ENCODE data around the gene CD27. TPM values are rescaled to one million over a fixed set of nuclear protein-coding genes. Genes with fewer than 3 reads are reported as not detected.
A peak's percentile ranks its signal among the peaks of the same experiment; 100 is the strongest.

CD27 gene
- polyA plus RNA-seq, 3 donors = 0.83 to 2.6 (median 2.2) TPM

DNA sequence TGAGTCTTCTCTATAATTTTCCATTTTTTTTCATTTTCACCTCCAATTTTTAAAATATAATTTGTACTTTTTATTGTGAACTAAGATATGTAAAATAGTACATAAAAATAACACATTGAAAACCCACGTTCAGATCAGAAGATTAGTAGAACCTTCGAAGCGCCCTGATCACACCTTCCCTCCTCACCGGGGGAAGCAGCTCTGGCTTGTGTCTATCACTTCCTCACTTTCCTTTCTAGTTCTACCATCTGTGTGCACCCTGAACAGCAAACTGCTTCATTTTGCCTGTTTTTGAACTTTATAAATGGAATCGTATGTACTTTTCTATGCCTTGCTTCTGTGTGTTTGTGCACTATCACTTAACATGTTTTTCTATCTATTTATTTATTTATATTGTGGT is 11.8 kb upstream of the CD27 start:
- DNase-seq = no peak

DNA sequence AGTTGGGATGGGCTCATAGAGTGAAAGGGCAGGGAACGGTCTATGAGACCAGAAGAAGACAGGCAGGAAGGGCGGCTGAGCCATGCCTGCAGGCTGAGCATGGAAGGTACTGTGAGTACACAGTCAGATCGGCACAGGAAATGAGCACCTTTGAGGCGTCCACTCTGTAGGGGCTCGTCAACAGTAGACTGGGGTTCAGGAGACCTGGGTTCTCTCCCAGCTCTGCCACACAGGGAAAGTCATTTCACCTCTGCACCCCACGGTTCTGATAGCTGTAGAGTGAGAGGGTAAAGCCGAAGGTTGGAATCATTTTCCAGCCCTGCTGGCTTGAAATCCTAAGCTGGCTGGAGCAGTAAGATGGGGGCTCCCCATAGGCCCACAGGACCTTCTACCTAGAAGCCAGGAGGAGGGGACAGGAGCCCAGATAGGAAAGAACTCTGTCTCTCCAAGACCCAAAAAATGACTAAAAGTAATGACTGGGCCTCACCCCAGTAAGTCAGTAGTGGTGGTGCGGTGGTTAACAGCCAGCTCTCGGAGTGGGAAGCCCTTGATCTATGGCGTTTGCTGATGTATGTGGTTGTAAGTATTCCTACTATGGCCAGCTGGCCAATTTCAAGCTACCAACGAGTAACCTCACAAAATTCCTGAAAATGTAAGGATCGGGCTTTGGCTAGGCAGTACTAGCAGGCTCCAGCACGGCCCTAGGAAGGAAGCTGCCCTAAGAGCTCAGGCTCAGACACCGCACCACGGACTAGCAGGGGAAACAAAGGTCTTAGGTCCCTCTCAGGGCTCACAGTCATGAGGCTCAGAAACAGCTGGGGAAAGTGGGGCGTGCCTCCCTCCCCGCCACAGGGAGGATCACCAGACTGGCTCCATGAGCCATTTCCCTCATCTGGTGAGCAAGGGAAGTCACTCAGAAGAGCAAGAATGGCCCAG is 10.3 kb upstream of the CD27 start:
- no peak for DNase-seq

DNA sequence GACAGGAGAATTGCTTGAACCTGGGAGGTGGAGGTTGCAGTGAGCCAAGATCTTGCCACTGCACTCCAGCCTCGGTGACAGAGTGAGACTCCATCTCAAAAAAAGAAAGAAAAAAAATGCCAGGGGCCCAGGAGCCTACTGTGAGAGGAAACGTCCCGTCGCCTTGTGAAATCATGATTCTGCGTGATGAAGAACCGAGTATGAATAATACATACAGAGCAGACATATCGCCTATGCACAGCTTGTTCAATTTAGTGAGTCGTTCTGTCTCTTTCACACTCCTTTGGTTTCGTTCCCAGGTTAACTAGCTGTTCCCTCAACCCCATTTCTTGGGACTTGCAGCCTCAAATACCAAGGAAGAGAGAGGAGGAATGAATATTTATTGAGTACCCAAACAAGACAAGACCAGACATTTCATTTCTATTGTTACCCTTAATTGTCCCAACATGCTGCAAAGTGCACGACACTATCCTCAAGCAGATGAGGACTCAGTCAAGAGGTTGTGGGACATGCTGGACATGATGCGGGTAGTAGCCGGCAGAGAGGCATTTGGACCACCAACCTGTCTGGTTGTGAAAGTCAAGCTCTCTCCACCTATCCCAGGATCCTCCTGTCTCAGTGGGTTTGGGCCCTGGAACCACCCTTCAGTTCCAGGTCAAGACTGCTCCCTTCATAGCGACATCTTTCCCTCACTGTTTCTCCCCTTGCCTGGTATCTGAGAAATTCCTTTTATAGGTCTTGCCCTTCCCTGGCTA is 8.6 kb upstream of the CD27 start:
- no peak for DNase-seq

DNA sequence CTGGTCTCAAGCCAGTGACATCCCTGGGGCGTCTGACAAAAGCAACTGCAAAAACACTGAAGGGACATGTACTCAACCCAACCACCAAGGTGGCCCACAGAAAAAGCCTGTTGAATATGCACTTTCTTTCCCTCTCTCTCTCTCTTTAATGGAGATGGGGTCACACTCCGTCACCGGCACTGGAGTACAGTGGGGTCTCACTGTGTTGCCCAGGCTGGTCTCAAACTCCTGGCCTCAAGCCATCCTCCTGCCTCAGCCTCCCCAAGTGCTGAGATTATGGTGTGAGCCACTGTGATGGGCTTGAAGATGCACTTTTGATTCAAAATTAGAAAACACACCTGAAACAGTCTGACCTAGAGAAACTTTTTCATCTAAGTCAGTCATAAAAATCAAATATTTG is 7.2 kb upstream of the CD27 start:
- DNase-seq = no peak

DNA sequence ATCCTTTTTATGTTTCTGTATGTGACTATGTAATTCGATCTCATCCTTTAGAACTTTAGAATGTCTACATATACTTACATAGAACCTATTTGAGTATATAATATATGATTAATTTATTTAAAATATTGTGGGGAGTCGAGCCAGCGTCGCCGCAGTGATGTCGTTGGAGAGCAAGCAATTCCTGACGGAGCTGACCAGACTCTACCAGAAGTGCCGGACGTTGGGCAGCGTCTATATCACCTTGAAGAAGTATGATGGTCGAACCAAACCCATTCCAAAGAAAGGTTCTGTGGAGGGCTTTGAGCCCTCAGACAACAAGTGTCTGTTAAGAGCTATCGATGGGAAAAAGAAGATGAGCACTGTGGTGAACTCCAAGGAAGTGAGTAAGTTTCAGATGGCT is 6.4 kb upstream of the CD27 start:
- DNase-seq = no peak

DNA sequence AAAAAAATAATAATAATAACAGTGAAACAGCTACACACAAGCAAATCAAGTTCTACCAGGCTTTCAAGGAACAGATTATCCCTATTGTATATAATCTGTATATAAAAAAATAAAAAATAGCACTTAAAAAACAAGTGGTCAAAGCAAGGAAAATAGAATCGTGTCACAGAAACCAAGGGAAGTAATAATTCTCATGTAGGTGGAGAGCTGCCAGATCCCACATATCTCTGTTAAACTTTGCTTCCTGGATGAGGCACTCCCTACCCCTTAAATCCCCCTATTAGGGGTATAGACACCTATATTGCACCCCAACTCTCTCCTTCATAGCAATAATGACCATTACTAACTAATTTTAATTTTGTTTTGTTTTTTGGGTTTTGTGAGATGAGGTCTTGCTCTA is 4.4 kb upstream of the CD27 start:
- DNase-seq = no peak

DNA sequence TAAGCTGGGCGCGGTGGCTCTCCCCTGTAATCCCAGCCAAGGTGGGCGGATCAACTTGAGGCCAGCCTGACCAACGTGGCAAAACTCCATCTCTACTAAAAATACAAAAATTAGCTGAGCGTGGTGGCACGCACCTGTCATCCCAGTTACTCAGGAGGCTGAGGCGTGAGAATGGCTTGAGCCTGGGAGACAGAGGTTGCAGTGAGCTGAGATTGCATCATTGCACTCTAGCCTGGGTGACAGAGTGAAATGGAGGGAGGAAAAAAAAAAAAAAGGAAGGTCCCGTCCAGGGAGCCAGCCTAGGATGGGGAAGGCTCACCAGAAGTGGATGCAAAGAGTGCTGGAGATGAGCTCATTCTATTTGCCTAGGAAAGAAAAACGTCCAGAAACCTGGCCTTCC is 1.9 kb upstream of the CD27 start:
- DNase-seq = no peak

DNA sequence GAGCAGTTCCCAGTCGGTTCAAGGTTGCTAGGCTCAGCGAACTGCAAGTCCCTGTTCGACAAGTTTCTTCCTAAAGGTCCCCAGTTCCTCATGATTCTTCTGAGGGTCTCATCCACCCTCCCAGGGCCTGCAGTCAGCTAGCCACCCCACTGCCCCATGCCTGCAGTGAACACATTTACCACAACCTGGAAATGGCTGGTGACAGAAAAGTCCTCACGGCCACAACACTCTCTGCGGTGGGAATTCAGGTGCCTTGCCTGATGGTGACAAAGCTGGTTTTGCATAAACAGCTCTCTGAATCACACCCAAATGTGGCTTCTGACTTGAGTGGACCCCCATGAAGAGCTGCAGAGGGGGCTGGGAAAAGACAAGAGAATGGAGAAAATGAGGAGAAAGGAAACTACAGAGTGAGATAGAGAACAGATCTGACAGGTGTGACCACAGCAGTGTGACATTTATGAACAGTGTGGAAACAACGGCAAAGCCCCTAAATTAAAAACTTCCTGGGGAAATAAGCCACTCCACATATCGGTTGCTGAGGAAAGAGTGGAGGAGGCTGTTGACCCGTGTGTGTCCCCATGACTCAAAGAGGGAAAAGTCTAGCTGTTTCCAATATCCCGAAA is 1.3 kb upstream of the CD27 start:
- DNase-seq = no peak

DNA sequence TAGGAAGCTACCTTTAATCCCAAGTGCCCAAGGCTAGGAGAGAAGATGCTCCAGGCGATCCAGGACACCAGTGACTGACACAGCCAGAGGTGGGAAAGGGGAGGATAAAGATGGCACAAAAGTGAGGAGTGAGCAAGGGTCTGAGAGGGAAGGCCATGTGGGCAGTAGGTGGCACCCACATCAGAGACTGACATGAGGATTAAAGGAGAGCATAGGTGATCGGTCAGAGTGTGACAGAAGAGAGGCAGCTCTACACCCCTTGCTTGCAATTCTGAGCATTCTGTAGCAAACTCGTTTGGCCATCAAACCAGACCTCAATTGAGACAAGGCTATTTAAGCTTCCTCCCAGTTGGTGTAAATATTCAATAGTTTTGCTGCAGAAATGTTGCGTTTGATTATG is 724 bp upstream of the CD27 start:
- DNase-seq = no peak

DNA sequence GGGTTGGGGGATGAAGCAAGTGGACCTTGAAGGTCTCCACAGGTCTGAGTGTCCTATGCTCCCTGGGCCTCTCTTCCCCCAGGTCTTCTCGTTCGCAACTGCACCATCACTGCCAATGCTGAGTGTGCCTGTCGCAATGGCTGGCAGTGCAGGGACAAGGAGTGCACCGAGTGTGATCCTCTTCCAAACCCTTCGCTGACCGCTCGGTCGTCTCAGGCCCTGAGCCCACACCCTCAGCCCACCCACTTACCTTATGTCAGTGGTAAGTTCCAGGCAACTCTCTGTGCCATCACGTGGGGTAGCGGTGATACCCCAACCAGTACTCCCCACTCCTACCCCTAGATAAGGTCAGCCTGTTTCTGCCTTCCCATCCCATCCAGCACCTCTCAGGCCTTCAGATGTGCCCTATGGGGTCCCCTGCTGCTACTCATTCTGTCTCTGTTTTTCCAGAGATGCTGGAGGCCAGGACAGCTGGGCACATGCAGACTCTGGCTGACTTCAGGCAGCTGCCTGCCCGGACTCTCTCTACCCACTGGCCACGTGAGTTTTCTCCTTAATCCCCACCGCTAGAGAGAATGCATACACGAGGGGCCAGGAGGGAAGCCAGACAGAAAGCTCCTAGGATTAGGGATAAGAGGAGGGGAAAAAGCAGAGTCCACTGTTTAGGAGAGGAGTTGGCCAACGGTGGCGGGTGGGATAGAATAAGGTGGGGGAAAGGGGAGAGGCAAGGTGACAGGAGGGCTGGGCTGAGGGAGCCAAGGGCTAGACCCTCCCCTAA is 5.5 kb downstream of the CD27 start:
- no peak for DNase-seq

DNA sequence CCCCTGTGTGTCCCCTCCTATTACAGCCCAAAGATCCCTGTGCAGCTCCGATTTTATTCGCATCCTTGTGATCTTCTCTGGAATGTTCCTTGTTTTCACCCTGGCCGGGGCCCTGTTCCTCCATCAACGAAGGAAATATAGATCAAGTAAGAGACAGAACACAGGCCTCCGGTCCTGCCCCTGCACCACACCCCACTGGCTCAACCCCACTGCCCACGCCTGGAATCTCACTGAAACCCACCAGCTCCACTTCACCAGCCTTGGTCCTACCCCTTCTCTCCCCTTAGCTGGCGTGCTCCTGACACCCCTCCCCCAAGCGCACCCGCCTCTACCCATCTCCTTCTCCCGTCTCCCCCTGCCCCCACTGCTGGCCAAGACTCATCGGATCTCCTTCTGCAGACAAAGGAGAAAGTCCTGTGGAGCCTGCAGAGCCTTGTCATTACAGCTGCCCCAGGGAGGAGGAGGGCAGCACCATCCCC is 6.2 kb downstream of the CD27 start:
- peak; percentile 21 for DNase-seq

DNA sequence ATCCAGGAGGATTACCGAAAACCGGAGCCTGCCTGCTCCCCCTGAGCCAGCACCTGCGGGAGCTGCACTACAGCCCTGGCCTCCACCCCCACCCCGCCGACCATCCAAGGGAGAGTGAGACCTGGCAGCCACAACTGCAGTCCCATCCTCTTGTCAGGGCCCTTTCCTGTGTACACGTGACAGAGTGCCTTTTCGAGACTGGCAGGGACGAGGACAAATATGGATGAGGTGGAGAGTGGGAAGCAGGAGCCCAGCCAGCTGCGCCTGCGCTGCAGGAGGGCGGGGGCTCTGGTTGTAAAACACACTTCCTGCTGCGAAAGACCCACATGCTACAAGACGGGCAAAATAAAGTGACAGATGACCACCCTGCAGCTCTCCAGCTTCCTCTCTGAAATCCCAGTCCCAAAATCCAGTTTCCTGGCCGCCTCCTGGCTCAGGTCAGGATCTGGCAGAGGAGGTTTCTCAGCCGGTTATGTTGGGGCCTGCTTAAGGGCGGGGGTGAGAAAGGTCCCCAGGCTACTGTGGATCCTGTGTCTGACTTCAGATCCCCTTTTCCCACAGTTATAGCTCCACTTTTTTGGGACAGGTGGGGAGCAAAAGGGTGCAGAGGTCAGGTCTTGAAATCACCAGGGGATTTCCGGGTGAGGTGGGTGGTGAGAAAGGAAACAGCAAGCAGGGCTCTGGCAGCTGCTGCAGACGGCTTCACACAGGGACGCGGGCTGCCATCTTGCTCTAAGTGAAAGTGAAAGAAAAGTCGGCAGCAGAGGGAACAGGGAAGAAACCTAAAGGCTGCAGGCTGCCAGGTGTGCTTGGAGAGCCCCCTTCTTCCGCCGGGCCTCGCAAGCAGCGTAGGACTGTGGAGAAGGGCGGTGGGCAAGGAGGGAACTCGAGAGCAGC is 6.8 kb downstream of the CD27 start, which contains the start of gene TAPBPL:
TSS of gene TAPBPL (plus strand) at position 695 of the 897 bp plus-strand sequence. CDS start 207 bp downstream, outside the sequence.
- peak; percentile 84 for DNase-seq

DNA sequence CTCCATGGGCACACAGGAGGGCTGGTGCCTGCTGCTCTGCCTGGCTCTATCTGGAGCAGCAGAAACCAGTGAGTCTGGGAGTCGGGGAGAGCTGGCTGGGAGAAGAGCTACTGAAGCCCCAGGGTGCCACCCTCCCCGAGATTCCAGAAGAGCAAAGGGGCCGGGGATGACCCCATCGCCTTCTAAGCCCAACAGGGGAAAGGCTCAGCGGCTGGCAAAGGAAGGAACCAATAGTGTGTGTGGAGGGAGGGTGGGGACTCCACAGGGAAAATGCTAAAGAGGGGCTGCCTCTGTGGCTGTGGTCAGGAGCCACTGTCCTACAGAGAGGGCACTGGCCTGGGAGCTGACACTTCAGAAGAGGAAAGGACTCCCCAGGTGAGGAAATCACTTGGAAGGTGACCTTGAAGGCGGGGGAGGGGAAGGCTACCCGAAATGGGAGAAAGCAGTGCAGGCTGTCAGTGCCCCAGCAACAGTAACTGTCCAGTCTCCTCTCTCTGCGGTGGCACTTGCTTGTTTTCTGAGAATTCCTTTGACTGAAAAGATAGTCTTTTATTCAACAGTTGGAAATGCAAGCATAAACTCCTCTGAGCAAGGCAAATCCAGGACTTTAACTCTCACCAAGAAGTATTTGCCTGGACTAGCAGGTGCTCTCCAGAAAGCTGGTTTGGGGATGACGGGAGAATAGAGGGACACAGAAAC is 7.6 kb downstream of the CD27 start:
- DNase-seq = peak; percentile 30

DNA sequence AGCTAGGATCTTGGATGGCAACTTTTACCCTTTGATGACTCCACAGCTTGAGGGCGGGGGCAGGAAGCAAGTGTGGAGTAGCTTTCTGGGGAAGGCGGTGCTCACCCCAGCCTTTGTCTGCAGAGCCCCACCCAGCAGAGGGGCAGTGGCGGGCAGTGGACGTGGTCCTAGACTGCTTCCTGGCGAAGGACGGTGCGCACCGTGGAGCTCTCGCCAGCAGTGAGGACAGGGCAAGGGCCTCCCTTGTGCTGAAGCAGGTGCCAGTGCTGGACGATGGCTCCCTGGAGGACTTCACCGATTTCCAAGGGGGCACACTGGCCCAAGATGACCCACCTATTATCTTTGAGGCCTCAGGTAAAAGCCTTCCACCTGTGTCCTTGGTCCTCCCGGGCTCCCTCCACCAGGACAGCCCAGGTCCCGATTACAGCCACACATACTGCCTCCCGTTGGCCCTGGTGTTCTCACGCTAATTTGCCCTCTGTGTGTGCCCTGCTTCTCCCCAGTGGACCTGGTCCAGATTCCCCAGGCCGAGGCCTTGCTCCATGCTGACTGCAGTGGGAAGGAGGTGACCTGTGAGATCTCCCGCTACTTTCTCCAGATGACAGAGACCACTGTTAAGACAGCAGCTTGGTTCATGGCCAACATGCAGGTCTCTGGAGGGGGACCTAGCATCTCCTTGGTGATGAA is 8.3 kb downstream of the CD27 start:
- DNase-seq = no peak

DNA sequence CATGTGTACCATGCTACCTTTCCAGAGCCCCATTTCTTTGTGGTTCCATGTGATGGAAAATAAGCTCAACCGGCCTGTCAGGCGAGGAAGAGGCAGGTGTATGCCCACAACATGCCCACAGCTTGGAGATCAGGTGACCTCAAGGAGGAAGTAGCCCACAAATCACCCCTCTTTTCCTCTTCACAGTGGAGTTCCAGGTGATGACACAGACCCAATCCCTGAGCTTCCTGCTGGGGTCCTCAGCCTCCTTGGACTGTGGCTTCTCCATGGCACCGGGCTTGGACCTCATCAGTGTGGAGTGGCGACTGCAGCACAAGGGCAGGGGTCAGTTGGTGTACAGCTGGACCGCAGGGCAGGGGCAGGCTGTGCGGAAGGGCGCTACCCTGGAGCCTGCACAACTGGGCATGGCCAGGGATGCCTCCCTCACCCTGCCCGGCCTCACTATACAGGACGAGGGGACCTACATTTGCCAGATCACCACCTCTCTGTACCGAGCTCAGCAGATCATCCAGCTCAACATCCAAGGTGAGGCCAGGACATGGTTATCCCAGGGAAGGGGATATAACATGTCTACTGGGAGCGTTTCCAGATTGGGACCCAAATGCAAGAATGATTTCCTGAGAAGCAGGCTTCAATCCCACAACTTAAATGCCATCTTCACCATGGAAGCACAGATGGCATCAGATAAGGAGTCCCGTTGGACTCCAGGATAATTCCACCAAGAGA is 12.6 kb downstream of the CD27 start:
- no peak for DNase-seq

DNA sequence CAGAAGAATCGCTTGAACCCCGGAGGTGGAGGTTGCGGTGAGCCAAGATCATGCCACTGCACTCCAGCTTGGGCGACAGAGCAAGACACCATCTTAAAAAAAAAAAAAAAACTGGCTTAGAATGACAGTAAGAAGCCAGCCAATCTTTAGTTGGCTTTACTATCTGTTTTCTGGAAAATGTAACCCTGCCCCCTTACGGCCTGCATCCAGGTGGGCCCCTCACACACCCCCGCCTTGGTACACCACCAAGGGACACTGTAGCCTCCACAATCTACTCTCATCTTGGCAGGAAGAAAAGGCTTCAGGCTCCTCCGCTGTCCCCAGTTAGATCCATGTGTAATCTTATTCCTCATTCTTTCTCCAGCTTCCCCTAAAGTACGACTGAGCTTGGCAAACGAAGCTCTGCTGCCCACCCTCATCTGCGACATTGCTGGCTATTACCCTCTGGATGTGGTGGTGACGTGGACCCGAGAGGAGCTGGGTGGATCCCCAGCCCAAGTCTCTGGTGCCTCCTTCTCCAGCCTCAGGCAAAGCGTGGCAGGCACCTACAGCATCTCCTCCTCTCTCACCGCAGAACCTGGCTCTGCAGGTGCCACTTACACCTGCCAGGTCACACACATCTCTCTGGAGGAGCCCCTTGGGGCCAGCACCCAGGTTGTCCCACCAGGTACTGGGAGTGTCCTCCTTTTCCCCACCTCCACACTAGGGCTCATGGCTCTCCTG is 13.7 kb downstream of the CD27 start:
- DNase-seq = no peak

DNA sequence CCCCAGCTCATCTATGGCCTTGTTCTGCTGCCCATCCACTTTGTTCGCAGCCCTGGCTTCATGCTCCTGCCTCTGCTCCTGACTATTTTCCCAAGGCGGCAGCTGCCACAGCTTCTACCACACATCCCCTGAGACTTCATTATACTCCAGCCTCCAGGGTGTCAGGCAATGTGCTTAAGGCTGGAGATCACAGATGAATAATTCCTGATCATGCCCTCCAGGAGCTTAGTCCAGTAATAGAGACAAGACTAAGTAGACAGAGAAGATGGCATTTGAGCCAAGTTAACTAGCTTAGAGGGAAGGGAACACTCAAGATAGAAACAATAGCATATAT is 14.2 kb downstream of the CD27 start:
- no peak for DNase-seq

Data from renal pelvis (tissue), 4 donors.